NOMO-1 treated with DMSO at 0.1 percent for 48 hours (cell line): Measurements from ENCODE around the gene CHCHD4.

Experiments
- DNase-seq: peaks from one replicate; lab custom pipeline; 2025; ENCODE audit not compliant: unreplicated experiment; lab: John Stamatoyannopoulos, UW

Gene CHCHD4

DNA sequence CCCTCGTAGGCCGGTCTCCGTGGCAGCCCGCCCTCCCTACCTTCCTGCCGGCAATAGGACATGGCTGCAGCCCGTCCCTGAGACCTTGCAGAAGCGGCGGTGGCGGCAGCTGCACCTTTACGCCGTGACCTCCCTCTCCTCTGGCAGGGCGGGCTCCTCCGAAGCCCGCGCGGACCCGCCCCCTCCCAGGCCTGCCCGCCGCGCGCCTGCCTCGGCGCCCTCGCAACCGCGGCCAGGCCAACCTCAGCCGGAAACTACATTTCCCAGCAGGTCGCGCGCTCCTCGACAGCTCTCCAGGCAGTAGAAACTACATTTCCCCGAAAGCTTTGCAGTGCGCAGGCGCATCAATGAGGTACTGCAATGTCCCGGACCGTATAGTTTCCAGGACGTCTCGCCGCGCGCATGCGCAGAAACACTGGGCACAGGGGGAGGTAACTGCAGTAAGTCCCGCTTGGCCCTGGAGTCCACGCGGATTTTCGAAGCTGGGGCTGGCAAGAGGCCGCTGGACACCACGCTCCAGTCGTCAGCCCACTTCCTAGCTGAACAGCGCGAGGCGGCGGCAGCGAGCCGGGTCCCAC, at the start of gene CHCHD4, which contains the start of gene TMEM43:
Gene CHCHD4 (minus strand): TSS at position 256 of the 578 bp plus-strand sequence. CDS start 194 bp downstream, at position 62.
Gene TMEM43 (plus strand): TSS at position 438 of the 578 bp plus-strand sequence. CDS start 142 bp downstream, outside the sequence.
- peak; percentile 99 for DNase-seq

DNA sequence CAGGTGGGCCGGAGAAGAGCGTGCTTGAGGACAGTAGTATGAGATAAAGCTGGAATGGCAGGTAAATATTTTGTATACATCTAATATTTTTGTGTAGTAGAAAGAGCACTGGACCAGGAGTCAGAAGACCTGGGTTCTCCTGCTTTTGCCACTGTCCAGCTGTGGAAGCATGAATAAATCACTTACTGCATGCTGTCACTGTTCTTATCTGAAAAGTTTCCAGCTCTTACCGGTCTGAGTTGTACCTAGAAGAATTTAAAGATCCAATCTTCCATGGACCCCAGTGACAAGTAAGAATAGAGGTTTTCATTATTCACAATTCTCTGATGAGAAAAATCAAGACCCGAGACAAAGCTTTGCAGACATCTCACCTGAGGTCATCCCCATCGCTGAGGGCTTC, 47.8 kb upstream of the CHCHD4 start:
- no peak for DNase-seq

DNA sequence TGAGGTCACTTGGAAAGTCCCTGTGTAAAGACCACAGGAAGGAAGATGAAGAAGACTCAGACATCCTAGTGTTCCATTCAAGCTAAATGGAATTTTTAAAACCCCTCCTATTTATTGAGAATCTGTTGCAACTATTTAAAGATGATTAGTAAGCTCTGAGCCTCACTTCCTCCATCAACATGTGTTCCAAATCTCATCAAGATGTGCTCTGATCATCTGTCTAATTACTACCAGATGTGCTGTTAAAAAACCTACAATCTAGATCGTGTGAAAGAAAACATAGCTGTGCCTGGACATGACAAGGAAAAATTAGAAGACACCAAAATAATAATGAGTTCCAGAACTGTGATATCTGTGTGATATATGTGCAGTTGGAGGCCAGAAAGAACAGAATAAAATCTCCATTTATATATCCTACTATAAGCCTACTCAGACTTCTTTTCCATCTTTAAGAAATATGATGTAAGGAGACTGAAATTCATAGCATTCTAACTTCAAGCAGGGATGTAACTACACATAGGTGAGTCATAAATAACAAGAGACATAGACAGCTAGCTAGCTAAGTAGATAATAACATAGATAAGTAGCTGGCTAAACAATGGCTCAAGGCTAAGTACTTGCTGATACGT, 46.0 kb upstream of the CHCHD4 start:
- no peak for DNase-seq

DNA sequence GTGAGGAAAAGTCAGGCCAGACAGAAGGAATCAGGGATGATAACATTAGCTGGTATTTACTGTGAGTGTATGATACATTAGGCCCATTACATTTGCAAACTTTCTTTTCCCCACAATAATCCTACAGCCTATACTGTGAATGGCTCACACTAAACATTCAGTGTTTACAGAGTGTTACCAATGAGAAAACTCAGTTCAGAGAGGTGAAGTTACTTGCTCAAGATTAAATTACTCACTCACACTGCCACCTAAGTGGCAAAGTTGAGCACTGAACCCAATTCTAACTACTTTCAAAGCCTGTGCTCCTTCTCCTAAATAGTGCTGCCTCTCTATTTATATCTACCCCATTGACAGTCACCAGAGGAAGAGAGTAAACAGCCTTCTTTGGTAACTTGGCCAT, 45.2 kb upstream of the CHCHD4 start:
- DNase-seq, result no peak

DNA sequence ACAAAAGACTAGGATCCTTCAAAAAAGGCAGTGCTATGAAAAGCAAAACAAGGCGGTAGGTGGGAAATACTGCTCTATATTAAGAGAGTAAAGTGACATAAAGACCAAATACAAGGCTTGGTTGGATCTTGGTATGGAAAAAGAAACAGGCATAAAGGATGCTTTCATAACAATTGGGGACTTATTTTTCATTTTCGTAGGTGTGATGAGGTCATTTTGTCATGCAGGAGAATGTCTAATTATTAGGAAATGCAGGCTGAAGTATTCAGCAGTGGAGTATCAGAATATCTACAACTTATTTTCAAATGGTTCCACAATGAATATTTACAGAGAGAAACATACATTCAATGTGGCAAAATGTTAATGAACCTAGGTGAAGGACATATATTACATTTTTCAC, 44.8 kb upstream of the CHCHD4 start:
- DNase-seq, result no peak

DNA sequence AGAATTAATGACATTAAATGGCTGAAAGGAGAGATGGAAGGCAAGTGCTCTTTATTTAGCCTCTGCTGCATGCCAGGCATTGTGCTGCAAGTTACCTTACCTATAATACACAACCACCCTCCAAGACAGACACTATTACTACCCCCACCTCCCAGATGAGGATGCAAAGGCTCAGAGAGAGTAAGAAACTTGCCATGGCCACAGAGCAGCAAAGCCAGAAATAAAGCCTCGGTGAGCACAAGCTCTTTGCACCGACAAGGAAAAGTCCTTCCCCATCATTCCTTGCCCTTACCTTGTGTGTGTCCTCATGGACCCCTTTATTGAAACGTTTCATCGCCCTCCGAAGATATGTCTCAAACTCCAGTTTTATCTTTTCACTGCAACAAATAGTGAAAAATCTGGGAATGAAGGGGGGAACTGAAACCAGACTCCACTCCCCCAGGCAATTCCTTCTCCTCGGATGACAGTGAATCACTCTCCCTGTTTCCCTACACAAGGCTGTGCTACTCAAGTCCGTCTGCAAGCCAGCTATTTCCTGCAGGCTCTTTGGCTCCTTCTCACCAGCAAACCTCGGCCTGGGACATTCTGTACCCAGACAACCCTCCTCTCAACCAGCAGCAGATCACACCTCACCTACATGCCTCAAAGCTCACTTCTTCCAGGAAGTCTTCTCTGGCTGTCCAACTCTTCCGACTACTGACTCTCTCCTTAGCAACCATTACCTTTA, 42.4 kb upstream of the CHCHD4 start:
- no peak for DNase-seq

DNA sequence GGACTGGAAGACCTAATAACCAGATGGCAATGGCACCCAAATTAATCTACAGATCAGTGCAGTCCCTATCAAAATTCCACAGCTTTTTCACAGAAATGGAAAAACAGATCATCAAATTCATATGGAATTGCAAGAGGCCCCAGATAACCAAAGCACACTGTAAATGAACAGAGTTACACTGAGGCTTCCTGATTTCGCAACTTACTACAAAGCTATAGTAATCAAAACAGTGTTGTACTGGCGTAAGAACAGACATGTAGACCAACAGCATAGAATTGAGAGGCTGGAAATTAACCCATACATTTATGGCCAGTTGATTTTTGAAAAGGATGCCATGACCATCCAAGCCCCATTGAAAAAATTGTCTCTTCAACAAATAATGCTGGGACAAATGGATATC, 37.5 kb upstream of the CHCHD4 start:
- peak; percentile 3 for DNase-seq

DNA sequence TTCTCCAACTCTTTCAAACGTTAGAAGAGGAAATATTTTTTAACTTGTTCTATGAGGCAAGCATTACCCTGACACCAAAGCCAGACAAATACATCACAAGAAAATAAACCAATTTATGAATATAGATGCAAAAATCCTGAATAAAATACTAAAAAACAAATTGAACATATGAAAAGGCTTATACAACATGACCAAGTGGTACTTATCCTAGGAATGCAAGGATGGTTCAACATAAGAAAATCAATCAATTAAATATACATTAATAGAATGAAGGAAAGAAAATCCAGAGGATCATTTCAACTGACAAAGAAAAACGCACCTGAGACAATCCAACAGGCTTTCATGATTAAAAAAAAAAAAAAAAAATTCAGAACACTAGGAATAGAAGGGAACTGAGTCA, 36.6 kb upstream of the CHCHD4 start:
- DNase-seq, result no peak

DNA sequence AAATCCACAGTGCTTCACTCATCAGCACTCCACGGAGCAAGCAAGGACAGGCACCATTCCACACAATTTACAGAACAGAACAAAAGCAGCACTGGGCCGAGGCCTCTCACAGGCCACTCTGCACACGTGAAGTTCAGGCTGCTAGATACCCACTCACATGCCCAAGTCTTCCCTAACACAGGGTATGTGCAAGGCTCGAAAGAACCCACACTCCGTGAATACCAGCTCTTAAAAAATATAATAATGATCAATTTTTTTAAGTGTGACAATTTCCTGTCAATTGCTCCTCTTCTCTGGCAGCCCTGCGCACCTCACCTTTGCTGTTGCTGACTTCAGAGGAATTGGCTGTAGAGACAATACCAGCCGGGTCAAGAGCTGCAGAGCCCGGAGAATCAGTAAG, 34.8 kb upstream of the CHCHD4 start:
- no peak for DNase-seq

DNA sequence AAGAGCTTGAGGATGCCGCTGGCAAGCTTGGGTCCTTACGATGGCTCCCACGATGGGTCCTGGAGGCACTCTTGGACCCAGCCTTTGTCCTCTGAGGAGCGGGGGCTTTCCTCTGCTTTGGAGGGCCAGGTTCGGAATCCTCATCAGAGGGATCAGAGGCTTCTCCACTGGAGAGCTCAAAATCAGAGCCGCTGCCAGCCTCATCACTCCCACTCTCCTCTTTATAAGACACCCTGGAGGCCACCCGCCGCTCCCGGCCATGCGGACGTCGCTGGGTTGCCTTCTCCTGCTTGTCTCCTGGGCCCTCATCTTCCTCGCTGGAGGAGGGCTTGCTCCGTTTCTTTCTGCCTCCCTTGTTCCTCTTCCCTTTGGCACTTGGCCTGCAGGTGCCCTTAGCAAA, 33.7 kb upstream of the CHCHD4 start:
- no peak for DNase-seq

DNA sequence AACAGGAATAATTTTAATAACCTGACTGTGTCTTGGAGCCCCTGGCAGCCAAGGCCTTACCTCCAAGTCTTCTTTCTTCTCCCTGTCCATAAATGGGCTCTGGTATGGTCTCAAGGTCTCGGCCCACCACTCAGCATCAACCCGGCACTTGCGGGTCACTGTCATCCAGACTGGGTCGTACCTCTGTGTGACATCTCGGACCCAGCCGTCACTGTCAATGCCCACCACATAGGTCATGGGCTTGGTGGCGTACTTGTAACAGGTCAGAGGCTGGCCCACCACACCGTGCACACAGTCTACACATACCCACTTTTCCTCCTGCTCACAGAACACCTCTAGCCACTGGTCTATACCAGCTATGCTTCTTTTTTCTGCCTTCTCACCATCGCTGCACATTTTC, 33.3 kb upstream of the CHCHD4 start:
- no peak for DNase-seq

DNA sequence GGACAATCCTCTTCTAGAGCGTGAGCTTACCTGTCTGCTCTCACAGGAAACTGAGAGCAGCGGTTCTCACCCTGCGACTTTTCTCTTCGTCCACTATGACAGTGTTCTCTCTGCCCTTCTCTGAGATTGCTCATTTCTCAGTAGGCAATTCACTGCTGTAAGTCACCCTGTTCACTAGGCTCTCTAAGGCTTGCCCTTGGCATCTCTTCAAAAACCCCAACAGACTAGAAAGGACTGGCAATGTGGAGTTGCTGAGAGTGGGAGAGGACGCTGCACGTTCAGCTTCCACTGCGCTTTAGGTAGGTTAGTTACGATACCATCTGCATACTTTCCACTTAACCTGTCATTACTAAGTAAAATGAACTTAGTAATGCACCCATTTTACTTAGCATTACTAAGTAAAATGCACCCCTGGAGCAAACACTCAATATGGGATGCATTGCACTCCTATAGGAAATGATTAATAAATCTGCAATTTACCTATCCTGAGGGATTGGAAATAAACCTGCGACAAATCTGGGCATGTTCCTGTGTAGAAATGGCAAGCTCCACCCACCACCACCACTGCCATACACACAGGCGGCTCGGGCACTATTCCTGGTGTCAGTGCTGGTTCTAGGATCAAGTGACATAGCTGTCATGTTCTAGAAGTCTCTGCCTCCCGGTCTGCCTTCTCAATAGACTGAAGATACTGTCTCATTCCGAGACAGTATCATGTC, 32.3 kb upstream of the CHCHD4 start:
- no peak for DNase-seq

DNA sequence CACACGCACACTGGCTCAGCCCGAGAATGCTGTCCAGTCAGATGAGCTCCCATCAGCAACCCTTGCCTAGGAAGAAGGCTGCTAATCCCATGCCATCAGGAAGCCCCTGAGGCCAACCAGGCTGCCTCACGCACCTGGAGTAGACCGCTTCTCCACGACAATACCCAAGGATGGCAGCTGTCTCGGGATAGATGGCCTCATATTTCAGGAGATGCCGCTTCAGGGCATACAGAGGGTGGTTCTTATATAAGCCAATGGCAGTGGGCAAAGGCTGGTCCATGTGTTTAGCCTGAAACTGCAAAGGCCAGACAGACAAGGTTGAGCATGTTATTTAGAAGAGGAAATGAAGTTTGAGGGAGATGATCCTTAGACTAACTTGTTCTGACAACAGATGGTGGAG, 31.5 kb upstream of the CHCHD4 start:
- DNase-seq, result no peak

DNA sequence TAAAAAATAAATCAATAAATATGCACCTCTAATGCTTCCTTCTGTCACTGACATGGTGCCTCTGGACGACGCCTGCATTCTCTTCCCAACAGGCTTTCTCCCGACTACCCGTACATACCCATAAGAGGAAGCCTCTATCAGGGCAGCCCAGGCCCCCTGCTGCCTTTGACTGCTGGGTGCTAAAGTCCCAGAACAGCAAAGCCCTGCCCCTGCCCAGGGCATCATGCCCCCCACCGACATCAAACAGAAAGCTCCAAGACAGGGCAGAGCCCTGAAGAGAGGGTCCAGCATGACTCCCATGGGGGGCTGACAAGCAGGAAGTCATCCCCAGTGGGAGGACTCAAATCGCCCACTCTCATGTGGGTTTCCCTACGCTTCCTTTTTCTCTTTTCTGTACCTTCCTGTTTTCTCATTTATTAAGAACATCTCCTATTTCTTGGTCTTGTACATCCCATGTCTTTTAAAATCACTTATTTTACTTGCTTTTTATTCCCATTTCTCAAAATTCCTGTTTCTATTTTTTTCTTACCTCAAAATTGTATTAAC, 30.3 kb upstream of the CHCHD4 start:
- no peak for DNase-seq

DNA sequence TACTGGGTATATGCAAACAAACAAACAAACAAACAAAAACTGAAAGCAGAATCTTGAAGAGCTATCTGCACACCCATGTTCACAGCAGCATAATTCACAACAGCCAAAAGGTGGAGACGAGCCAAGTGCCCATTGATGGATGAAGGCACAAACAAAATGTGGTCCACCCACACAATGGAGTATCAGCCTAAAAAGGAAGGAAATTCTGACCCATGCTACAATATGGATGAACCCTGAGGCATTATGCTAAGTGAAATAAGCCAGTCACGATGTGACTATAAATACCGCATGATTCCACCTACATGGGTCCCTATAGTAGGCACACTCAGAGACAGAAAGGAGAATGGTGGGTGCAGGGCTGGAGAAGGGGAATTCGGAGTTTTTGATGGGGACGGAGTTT, 29.6 kb upstream of the CHCHD4 start:
- no peak for DNase-seq

DNA sequence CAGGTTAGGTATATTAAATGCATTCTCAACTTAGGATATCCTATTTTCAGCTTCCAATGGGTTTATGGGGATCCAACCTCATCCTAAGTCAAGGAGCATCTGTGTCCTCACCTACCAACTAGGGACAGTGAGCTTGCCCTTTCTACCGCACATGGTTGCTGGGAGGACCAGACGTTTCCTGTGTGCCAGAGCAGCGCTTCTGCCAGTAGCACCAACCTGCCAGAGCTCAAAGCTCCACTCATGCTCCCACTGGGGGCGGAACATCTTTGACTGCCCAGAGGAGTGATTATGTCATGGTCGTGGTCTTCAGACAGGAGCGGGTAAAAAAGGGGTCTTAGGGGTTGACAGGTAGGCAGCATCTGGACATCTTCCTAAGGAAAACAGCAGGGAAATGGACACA, 29.0 kb upstream of the CHCHD4 start:
- no peak for DNase-seq

DNA sequence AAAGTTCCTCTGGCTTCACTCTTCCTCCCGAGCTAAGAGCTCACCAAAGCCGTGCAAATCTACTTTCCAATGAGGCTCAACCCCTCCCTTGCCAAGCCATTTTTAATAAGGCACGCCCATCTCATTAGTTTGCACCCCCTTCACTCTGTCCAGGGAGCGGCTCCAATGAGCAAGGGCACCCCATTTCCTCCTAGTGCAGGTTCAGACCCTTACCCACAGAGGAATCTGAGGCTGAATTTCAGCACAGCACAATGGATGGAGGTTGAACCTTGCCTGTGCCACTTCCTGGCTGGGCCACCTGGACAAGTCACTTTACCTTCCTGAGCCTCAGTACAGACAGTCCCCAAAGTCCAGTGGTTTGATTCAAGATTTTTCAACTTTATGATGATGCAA, 28.3 kb upstream of the CHCHD4 start:
- DNase-seq, result no peak

DNA sequence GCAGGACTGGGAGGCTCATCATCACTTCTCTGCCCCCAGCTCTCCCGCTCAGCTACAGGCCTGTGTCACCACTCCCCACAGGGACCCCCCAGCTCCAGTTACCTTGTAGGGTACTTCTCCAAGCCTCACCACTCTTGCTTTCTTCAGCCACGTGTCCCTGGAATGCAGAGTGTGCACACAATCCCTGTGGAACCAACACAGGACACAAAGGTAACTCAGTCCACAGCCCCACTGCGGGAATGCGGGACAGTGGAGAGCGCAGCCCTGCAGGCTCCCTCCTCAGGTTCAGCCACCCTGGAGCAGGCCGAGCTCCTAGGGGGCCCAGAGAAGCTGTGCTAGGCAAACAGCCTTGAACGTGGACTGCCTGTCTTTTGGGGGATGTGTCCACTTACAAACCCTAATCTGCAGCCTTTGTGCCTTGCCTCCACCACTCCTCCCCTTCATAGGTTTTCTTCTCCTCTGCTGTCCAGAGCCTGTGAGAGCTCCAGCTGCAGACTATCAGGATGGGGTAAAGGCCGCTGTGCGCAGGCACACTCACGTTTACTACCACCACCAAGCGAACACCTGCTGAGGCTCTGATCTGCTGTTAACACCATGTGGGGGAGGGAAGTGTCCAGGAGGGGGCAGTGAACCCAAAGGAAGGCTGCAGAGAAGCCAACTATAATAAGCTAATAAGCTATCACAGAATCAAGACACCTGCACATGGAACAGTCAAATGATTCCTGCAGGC, 27.7 kb upstream of the CHCHD4 start:
- DNase-seq, result no peak

DNA sequence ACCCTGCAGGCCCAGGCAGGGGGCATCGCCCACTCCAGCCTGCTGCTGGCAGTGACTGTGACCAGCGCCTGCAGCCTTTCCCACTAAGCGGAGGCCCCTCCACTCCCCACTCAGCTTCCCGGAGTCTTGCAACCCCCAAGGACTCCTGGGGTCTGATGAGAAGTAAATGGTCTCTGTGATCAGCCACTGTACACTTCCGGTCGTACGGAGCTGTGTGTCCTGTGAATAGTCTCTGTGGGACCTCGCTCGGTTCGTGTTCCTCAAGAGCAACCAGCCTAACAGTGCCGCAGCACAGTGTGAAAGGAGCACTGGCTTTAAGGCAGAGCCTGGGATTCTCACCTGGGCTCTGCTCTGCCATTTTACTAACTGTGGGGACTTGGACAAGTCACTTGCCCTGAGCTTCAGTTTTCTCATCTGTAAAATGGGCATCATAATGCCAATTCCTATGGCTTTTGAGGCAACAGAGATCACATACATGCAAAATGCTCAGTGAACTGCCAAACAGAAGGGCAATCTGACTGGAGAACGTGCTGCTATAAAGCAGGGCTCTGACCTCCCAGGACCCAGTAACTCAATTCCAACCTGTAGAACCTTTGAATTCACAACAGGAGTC, 26.9 kb upstream of the CHCHD4 start:
- DNase-seq, result no peak

DNA sequence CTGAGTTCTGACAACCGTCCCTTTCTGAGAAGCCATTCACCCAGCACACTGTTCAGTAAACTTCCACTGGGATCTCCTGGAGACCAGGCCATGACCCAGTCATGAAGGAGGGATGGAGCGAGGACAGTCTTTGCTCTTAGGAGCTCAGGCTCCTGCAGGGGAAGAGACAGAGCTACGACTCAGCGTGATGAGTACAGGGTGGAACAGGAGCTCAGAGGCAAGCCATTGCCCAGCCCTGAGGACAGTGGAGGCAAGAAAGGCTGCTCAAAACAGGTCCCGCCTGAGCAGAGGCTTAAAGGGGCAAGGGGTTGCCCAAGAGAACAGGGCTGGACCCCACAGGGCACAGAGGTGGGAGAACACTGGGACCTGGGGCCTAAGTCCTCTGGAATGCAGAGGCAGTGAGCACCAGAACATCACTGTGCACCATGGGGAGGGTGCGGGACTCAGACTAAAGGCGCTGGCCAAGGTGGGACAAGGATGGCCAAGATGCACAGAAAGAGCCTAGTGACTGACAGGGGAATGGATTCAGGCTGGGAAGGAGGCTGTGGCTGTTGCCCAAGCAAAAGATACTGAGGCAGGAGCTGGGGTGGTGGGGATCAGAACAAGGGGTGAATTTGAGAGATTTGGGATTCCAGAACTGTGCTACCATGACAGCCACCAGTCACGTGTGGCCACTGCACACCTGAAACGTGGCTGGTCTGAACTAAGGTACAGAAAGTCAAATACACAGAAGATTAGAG, 26.0 kb upstream of the CHCHD4 start:
- DNase-seq, result no peak
